Heart left ventricle (tissue), 13 donors: ENCODE data around the gene TMEM163.
A peak's percentile ranks its signal among the peaks of the same experiment; 100 is the strongest.

Source experiments
- POLR2A ChIP-seq, 2 donors: fragments of 450-650 bp; IDR thresholded peaks; one replicate each; pipeline ENCODE4 v1.6.1; 2017; ENCODE audit warnings: antibody characterized with exemption in 2 of 2, mild to moderate bottlenecking in 2 of 2, moderate library complexity in 2 of 2
- TF ChIP-seq, protein P1 (sequence below), 12 donors: fragments of 200-600 bp; sonication (generic) in 4 of 12; IDR thresholded peaks; one replicate each; pipeline versions ENCODE4 v1.5.0 to v1.8.0; 2018 to 2022; ENCODE audit warnings: antibody characterized with exemption in 12 of 12, mild to moderate bottlenecking in 5 of 12
- donor health status: ischemic (EF 13 %, LVEDD 7.1; RV severe dilation, severe dysfunction).
- donor health status: DM: no; HTN: yes; CAD: no.
- donor health status: DM: no; HTN: no; CAD: no.
- donor health status: ischemic (EF 25% LVEDD 6.9; RV normal size, moderate dysfunction).
- donor health status: ischemic (EF 25% LVEDD 5.7; RV mildly dilated, moderate dysfunction).
- donor health status: ischemic (EF 35%, LVEDD 5.7; RV mildly dilated, moderate dysfunction).
- donor health status: nonischemic (EF 11% LVEDD 7.7; RV severe dilation, severe dysfunction).
- donor health status: DM: yes; HTN: yes; CAD: no.
- donor health status: PGD.
- donor health status: ischemic (EF 29% LVEDD 5.4; RV normal size, mild dysfunction).
- donor health status: nonischemic (EF 23%, LVEDD 6.1; RV moderate dilation, normal function).

DNA sequence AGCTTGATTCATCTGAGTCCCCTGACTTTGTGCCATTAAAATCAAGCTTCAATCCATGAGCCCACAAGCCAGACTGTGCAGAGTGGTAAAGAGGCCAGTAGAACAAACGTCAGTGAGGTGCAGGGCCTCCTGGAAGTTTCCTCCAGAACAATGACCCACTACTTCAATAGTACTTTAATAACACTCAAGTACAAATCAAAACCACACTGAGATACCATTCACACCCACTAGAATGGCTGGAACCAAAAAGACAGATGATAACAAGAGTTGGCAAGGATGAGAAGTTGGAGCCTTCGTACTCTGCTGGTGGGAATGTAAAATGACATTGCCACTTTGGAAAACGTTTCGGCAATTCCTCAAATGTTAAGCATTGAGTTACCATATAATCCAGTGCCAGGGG is 181.1 kb downstream of the TMEM163 start:
- no peak for TF ChIP-seq POLR2A (IDR thresholded peaks at IDR 0.05)
- TF ChIP-seq, protein P1, sequence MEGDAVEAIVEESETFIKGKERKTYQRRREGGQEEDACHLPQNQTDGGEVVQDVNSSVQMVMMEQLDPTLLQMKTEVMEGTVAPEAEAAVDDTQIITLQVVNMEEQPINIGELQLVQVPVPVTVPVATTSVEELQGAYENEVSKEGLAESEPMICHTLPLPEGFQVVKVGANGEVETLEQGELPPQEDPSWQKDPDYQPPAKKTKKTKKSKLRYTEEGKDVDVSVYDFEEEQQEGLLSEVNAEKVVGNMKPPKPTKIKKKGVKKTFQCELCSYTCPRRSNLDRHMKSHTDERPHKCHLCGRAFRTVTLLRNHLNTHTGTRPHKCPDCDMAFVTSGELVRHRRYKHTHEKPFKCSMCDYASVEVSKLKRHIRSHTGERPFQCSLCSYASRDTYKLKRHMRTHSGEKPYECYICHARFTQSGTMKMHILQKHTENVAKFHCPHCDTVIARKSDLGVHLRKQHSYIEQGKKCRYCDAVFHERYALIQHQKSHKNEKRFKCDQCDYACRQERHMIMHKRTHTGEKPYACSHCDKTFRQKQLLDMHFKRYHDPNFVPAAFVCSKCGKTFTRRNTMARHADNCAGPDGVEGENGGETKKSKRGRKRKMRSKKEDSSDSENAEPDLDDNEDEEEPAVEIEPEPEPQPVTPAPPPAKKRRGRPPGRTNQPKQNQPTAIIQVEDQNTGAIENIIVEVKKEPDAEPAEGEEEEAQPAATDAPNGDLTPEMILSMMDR (IDR thresholded peaks at IDR 0.05): peak in 4 of 12 donors; percentile 6 to 25 (median 20)
